NCI-H82 (cell line): ENCODE measurements around the gene ATP6V1C2.

ENCODE experiments used
- DNase-seq: peaks from one replicate; lab custom pipeline; 2025; lab: John Stamatoyannopoulos, UW

The ATP6V1C2 gene

GRCh38 chr2:10732924-10733565 is 11.6 kb downstream of the ATP6V1C2 start:
- DNase-seq: no peak

GRCh38 chr2:10733566-10733925 is 12.1 kb downstream of the ATP6V1C2 start:
- DNase-seq: no peak

DNA sequence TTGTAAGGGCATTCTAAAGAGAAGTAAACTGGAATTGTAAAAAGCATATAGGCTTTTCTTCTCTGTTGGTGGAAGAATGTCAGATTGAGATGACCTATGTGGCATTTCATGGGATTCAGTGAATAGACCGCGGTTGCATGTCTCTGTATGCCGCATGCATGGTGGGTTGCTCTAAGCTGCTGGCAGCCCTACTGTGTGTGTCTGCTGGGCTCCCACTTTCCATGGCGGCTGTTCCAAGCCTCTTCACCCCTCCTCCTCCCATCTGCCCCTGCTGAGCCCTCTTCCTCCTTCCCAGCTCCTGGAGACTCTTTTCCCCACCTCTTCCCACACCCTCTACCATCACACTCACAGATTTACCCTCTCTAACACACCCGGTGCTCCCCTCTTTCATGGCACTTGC is 12.6 kb downstream of the ATP6V1C2 start:
- DNase-seq: no peak

- DNase-seq: no peak
Observed at GRCh38 chr2:10738192-10738591, 16.8 kb downstream of the ATP6V1C2 start.

DNA sequence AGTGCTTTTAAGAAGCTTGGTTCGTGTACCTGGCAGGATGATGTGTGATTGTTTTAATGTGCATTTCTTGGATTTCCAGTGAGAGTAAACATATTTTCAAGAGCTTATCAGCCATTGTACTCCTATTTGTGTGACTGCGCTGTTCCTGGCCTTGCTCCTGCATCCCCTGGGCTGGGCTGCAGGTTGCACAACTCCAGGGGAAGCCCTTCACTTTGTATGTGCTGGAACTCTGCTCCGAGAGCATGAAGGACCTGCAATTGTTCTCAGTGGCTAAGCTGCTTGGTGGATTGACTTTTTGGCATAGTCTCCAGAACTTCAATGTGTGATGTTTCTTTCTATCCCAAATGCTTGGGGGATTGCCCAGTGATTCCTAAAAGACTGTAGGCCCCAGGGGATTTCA is 18.8 kb downstream of the ATP6V1C2 start:
- no peak for DNase-seq

GRCh38 chr2:10741139-10741538 is 19.7 kb downstream of the ATP6V1C2 start:
- DNase-seq: no peak

DNA sequence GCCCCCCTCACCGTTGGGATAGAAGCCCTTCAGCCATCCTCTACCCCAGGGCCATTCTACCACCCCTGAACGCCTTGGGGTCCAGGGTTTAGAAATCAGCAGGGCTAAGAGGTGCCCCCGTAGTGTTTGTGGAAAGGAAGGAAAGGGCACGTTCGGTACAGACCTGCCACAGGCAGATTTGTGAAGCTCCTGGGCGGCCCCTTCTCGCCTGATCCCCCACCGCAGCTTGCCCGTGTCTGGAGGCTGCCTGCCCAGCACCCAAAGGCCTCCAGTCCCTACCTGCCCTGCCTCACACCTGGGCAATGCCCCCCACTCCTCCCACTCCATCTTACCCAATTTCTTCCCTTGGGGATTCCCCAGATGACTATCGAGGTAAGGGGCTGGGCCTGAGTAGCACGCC is 21.2 kb downstream of the ATP6V1C2 start:
- no peak for DNase-seq

DNA sequence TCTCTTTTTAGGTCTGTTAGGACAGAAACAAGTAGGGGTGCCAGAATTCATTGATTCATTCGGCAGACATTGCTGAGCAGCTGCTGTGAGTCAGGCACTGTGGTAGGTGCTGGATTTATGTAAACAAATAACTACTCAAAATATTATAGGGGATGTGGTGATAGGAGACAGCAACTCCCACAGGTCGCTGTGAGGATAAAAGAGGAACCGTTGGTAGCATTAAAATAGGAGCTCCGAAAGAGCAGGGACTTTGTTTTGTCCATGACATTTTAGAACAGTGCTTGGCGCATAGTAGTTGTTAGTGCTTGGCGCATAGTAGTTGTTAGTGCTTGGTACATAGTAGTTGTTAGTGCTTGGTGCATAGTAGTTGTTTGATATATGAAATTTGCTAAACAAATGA is 29.2 kb downstream of the ATP6V1C2 start:
- DNase-seq: no peak

DNA sequence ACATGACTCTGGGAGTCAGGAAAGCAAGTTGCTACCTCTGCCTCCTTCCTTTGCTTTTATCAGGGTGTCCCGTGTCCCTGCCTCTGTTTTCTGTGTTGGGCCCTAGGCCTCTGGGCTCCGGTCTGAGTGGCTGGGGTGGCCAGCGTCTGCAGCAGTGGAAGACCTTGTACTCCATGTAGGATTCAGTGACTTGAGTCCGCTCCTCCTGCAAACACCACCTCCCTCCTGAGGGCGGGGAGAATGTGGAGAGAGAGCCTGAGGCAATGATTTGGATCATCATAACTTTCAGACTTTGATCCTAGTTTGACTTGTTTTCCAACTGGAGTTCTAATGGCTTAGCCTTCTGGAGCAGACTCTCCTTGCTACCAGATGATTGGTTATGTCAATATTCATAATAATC is 30.8 kb downstream of the ATP6V1C2 start:
- DNase-seq: no peak

GRCh38 chr2:10753156-10753555 is 31.7 kb downstream of the ATP6V1C2 start:
- DNase-seq: no peak

DNA sequence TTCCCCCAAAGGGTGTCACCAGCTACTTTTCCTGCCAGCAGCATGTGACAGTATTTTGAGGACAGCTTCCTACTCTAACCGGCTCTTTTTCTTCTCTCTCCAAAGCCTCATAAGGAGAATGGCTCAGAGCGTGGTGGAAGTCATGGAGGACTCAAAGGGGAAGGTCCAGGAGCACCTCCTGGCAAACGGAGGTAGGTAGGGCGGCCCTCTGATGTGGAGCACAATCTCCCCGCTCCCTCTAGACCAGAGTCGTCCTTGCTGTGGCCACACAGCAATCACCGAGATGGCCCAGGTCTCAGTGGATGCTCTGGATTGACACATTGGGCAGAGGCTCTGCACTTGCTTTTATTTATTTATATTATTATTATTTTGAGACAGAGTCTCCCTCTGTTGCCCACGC is 32.4 kb downstream of the ATP6V1C2 start:
- no peak for DNase-seq

DNA sequence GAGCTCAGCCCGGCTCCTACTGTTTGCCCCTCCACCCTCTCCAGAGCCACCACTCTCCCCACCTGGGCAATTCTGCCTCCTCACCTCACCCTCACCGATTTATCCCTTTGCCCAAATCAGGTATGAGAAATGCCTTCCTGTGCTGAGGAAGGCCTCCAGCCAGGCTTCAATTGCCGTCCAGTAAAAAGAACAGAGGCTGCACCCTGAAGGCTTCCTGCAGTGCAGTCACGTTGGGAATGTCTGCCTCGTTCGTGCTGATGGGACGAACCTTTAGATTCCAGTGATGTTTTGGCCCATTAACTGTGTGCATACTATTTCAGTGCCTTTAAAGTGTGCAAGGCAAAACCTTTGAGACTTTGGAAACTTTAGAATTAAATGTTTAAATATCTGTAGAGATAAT is 34.2 kb downstream of the ATP6V1C2 start:
- no peak for DNase-seq

GRCh38 chr2:10757814-10758286 is 36.4 kb downstream of the ATP6V1C2 start:
- DNase-seq: no peak

- DNase-seq: no peak
Observed at GRCh38 chr2:10759151-10759714, 37.8 kb downstream of the ATP6V1C2 start.

- DNase-seq: no peak
Observed at GRCh38 chr2:10760794-10761504, 39.5 kb downstream of the ATP6V1C2 start.

- no peak for DNase-seq
Observed at GRCh38 chr2:10761591-10761990, 40.2 kb downstream of the ATP6V1C2 start.

DNA sequence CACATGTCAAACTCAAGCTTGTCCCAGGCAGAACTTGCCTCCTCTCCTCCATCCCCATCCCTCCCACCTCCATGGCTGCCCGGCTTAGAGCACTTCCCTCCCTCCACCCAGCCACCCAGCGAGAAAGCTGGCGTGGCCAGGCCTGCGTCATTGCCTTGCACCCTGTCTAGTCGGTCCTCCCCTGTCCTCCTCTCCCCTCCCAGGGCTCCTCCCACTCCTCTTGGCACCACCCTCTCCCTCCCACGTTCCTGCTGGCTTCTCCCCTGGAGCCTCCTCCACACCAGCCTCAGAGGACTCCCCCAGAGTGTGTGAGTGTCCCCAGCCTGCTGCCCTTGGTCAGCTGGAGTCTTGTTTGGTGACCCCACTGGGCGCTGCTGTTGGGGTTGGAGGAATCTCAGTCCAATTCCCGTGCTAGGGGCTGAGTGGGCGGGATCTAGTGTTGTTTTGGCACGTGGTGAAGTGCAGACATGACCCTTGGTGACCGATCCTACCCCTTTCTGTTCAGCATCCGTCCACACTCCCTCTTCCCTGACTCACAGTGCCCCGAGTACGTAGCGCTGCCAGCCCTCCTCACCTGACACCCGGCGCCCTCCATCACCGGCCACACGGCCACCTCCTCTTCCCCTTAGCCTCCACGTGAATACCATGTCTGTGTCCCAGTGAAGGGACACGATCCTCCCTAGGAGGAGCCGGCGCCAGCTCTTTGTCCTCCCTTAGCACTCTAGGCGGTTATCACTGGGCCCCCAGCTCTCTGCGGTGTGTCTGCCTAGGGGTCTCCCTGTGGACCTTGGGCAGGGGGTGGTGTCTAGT is 41.4 kb downstream of the ATP6V1C2 start:
- no peak for DNase-seq

GRCh38 chr2:10763461-10763800 is 42.0 kb downstream of the ATP6V1C2 start:
- no peak for DNase-seq

- DNase-seq: no peak
Observed at GRCh38 chr2:10764096-10764785, 42.8 kb downstream of the ATP6V1C2 start.

- no peak for DNase-seq
Observed at GRCh38 chr2:10764896-10765295, 43.5 kb downstream of the ATP6V1C2 start.

DNA sequence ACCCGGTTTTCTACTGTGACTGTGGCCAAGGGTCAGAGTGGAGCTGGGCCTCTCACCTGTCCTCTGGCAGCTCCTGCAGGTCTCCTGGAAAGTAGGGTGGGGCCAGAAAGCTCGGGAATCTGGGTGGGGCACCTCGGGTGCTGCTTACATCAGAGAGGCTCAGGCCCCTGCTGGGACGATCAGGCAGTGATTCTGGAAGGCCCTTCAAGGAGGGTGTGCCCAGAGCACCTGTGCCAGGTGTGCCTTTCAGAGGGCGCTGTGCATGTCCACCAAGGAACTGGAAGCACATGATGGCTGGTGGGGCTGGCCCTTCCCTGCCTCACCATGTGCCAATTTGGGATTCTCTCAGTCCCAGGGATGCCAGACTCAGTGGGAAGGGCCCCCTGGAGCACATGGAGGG is 44.0 kb downstream of the ATP6V1C2 start:
- no peak for DNase-seq

GRCh38 chr2:10765914-10766313 is 44.5 kb downstream of the ATP6V1C2 start:
- DNase-seq: no peak
